Measurements from ENCODE around the gene EIF3K. TPM values are rescaled to one million over a fixed set of nuclear protein-coding genes. Genes with fewer than 3 reads are reported as not detected.

EIF3K gene
- total RNA-seq, 1 donor from 2014 or later: 274 TPM

- DNase-seq (ENCODE audit: extremely low spot score, unreplicated experiment): no peak
- TF ChIP-seq CTCF (conservative IDR thresholded peaks at IDR 0.05): no peak
- H3K9me3 Mint-ChIP-seq: no peaks in the 10 kb centered on the region
These were observed 38.9 kb upstream of the EIF3K start for GRCh38 chr19:38580080-38580479.

GRCh38 chr19:38583219-38583984 lies 35.6 kb upstream of the EIF3K start:
- Mint-ChIP-seq H3K9me3 (no peaks in the 10 kb centered on the region), H3K27me3 (no peaks in the 10 kb centered on the region), H3K4me3 (no peak overlapping the region), H3K27ac (no peak overlapping the region), H3K4me1 (ENCODE audit: unreplicated experiment) (no peaks in the 10 kb centered on the region), H3K36me3 (no peaks in the 10 kb centered on the region)
- no peak for DNase-seq (ENCODE audit: extremely low spot score, unreplicated experiment)
- no peak for TF ChIP-seq CTCF (conservative IDR thresholded peaks at IDR 0.05)

More at GRCh38 chr19:38580080-38580479, 38.9 kb upstream of the EIF3K start:
- Mint-ChIP-seq H3K4me3 (no peak overlapping the region), H3K27me3 (no peaks in the 10 kb centered on the region), H3K4me1 (ENCODE audit: unreplicated experiment) (no peaks in the 10 kb centered on the region), H3K36me3 (no peaks in the 10 kb centered on the region), H3K27ac (no peak overlapping the region)

GRCh38 chr19:38583985-38584305 lies 35.0 kb upstream of the EIF3K start:
- H3K27me3 Mint-ChIP-seq: no peaks in the 10 kb centered on the region
- no peak for TF ChIP-seq CTCF (conservative IDR thresholded peaks at IDR 0.05)
- H3K36me3 Mint-ChIP-seq: no peaks in the 10 kb centered on the region
- DNase-seq (ENCODE audit: extremely low spot score, unreplicated experiment): no peak
- H3K4me3 Mint-ChIP-seq: no peak overlapping the region
- H3K27ac Mint-ChIP-seq: no peak overlapping the region
- H3K9me3 Mint-ChIP-seq: no peaks in the 10 kb centered on the region
- H3K4me1 Mint-ChIP-seq (ENCODE audit: unreplicated experiment): no peaks in the 10 kb centered on the region

GRCh38 chr19:38587562-38587961 lies 31.4 kb upstream of the EIF3K start:
- H3K36me3 Mint-ChIP-seq: no peaks in the 10 kb centered on the region
- no peaks in the 10 kb centered on the region for H3K4me1 Mint-ChIP-seq (ENCODE audit: unreplicated experiment)
- no peaks in the 10 kb centered on the region for H3K27me3 Mint-ChIP-seq
- TF ChIP-seq CTCF (conservative IDR thresholded peaks at IDR 0.05): no peak
- H3K27ac Mint-ChIP-seq: no peak overlapping the region
- DNase-seq (ENCODE audit: extremely low spot score, unreplicated experiment): no peak
- H3K9me3 Mint-ChIP-seq: no peaks in the 10 kb centered on the region
- no peak overlapping the region for H3K4me3 Mint-ChIP-seq

GRCh38 chr19:38588041-38588440 lies 30.9 kb upstream of the EIF3K start:
- no peaks in the 10 kb centered on the region for H3K4me1 Mint-ChIP-seq (ENCODE audit: unreplicated experiment)
- no peak overlapping the region for H3K4me3 Mint-ChIP-seq
- H3K27ac Mint-ChIP-seq: no peak overlapping the region
- no peaks in the 10 kb centered on the region for H3K36me3 Mint-ChIP-seq
- TF ChIP-seq CTCF (conservative IDR thresholded peaks at IDR 0.05): no peak
- no peak for DNase-seq (ENCODE audit: extremely low spot score, unreplicated experiment)
- H3K9me3 Mint-ChIP-seq: no peaks in the 10 kb centered on the region
- no peaks in the 10 kb centered on the region for H3K27me3 Mint-ChIP-seq

Measured in type B pancreatic cell (in vitro differentiated cells).